Measurements from ENCODE around the gene PTGES3L. TPM values are rescaled to one million over a fixed set of nuclear protein-coding genes. Genes with fewer than 3 reads are reported as not detected.

The PTGES3L gene
- total and polyA plus RNA-seq, 4 donors = 0.08 to 0.19 (median 0.13) TPM; not detected in 1

DNA sequence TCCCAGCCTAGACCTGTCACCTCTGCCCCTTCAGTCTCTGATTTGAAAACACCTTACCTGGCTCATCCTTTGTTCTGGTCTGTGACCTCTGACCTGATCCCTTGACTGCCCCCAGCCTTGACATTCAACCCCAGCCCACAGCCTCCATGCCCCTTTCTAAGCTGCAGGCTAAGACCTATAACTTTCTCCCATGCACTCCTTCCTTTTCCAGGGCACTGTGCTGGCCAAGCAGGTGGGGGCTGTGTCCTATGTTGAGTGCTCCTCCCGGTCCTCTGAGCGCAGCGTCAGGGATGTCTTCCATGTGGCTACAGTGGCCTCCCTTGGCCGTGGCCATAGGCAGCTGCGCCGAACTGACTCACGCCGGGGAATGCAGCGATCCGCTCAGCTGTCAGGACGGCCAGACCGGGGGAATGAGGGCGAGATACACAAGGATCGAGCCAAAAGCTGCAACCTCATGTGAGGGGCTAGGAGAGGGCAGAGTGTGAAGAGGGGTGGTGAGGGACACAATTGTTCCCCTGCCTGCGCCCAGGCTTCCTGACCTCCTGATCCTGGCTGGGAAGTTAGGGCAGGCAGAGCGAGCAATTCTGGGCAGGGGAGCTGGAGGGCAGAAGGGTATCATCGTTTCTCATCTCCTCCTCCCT is 48.5 kb upstream of the PTGES3L start:
- Histone ChIP-seq H3K27me3 (ENCODE audit: control insufficient read depth in 4 of 4, insufficient read depth in 4 of 4, low read length in 3 of 4) (no peaks in the 10 kb centered on the region), H3K27ac (ENCODE audit: low read depth in 1 of 2, low read length in 2 of 2) (no peak overlapping the region), H3K4me3 (ENCODE audit: low read depth in 1 of 3, low read length in 3 of 3) (no peak overlapping the region), H3K9me3 (ENCODE audit: control insufficient read depth in 4 of 4, low read length in 3 of 4) (no peaks in the 10 kb centered on the region), H3K4me1 (ENCODE audit: control insufficient read depth in 4 of 4, insufficient read depth in 4 of 4, low read length in 3 of 4) (peaks cover 4 to 26% (median 12%) of the 10 kb centered on the region in 4 donors), H3K9ac (ENCODE audit: low read depth in 1 of 2, low read length in 2 of 2) (no peak overlapping the region), H3K36me3 (ENCODE audit: control insufficient read depth in 4 of 4, insufficient read depth in 3 of 4, low read depth in 1 of 4, low read length in 3 of 4) (no peaks in the 10 kb centered on the region)
- WGBS = 92% methylated on average over 17 of the region's 17 CpGs
- TF ChIP-seq RXRA (IDR thresholded peaks at IDR 0.05) = no peak
- DNase-seq (ENCODE audit: low spot score) = no peak

DNA sequence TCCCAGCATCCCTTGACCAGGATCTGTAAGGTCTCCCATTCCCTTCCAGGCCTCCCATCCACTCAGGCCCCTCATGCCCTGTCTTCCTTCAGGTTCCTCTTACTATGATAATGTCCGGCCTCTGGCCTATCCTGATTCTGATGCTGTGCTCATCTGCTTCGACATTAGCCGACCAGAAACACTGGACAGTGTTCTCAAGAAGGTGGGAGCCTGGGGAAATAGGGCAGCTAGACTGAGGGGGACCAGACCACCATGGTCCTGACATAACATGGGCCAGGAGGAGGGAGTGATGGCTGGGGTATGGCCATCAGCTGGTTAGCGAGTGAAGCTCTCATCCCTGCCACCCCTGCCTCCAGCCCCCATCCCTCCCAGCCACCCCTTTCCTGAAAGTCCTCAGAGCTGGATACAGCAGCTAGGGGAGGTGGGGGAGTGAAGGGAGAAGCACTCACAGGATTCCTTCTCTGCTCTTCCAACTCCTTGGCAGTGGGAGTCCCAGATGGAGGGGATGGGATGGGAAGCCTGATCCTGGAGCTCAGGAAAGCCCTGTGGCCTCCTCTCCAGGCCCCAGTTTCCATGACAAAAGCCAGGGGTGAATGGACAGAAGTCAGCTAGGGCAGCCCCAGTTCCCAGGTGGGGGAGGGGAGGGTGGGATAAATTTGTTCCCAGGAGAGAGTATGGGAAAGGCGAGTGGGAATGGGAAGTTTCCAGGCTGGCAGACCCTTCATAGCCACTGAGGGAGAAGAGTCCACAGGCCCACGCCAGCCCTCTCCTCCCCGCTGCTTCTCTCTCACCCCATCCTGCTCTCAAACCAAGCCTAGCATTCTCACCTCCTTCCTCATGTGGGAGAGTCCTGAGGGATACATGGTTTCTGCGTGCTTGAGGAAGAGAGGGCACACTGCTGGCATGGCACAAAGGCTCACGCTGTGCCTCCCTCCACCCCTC is 47.5 kb upstream of the PTGES3L start:
- Histone ChIP-seq H3K4me1 (ENCODE audit: control insufficient read depth in 4 of 4, insufficient read depth in 4 of 4, low read length in 3 of 4) (peaks cover 5 to 26% (median 13%) of the 10 kb centered on the region in 4 donors), H3K9me3 (ENCODE audit: control insufficient read depth in 4 of 4, low read length in 3 of 4) (no peaks in the 10 kb centered on the region), H3K9ac (ENCODE audit: low read depth in 1 of 2, low read length in 2 of 2) (no peak overlapping the region), H3K27ac (ENCODE audit: low read depth in 1 of 2, low read length in 2 of 2) (no peak overlapping the region), H3K36me3 (ENCODE audit: control insufficient read depth in 4 of 4, insufficient read depth in 3 of 4, low read depth in 1 of 4, low read length in 3 of 4) (no peaks in the 10 kb centered on the region), H3K4me3 (ENCODE audit: low read depth in 1 of 3, low read length in 3 of 3) (no peak overlapping the region), H3K27me3 (ENCODE audit: control insufficient read depth in 4 of 4, insufficient read depth in 4 of 4, low read length in 3 of 4) (no peaks in the 10 kb centered on the region)
- DNase-seq (ENCODE audit: low spot score) = no peak
- WGBS = 86% methylated on average over 9 of the region's 9 CpGs
- no peak for TF ChIP-seq YY1 (IDR thresholded peaks at IDR 0.05)
- no peak for TF ChIP-seq FOXA2 (IDR thresholded peaks at IDR 0.05)
- no peak for TF ChIP-seq FOXA1 (IDR thresholded peaks at IDR 0.05)
- TF ChIP-seq TAF1 (conservative IDR thresholded peaks at IDR 0.05) = no peak

DNA sequence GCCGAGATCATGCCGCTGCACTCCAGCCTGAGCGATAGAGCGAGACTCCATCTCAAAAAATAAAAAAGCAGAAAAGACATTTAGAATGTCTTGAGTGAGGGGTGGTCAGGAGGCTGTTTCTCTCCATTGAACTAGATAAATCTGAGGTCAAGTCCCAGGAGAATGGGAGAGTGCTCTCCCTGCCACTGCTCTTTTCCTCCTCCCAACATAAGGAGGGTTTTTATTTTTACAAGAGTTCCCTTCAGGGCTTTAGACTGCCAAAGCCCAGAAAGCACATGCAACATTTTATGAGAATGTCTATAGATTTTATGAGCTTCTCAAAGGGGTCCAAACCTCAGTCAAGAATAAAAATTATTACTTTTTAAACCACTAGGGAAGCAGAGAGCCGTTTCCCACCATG is 46.7 kb upstream of the PTGES3L start:
- no peak for DNase-seq (ENCODE audit: low spot score)
- WGBS = 84% methylated on average over 5 of the region's 5 CpGs
- Histone ChIP-seq H3K9me3 (ENCODE audit: control insufficient read depth in 4 of 4, low read length in 3 of 4) (no peaks in the 10 kb centered on the region), H3K36me3 (ENCODE audit: control insufficient read depth in 4 of 4, insufficient read depth in 3 of 4, low read depth in 1 of 4, low read length in 3 of 4) (no peaks in the 10 kb centered on the region), H3K4me3 (ENCODE audit: low read depth in 1 of 3, low read length in 3 of 3) (no peak overlapping the region), H3K4me1 (ENCODE audit: control insufficient read depth in 4 of 4, insufficient read depth in 4 of 4, low read length in 3 of 4) (peaks cover 5 to 29% (median 16%) of the 10 kb centered on the region in 4 donors), H3K9ac (ENCODE audit: low read depth in 1 of 2, low read length in 2 of 2) (no peak overlapping the region), H3K27me3 (ENCODE audit: control insufficient read depth in 4 of 4, insufficient read depth in 4 of 4, low read length in 3 of 4) (no peaks in the 10 kb centered on the region), H3K27ac (ENCODE audit: low read depth in 1 of 2, low read length in 2 of 2) (no peak overlapping the region)
- TF ChIP-seq NR2F2 (IDR thresholded peaks at IDR 0.05) = no peak

DNA sequence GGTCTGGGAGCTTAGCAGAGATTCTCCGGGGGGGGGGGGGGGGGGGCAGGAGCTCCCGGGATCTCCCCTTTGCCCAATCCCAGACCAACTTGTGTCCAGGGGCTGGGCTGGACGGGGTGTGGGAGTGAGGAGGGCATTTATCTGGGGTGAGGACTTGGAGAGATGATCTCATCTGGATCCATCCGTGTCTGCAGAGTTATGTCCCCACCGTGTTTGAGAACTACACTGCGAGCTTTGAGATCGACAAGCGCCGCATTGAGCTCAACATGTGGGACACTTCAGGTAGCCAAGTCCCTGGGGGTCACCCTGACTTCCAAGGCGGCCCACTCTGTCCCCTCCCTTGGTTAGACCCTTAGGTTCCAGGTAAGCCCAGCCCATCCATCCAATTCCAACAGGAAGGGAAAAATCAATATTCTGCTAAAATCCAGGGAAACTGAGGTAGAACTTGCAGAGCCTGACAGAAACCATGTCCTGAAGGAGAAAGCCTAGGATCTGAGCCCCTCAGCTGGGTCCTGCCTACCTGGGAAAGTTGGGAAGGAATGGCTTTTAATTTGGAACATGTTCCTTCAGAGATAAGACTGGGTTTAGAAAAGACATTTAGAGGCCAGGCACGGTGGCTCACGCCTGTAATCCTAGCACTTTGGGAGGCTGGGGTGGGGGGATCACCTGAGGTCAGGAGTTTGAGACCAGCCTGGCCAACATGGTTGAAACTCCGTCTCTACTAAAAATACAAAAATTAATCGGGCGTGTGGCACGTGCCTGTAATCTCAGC is 46.1 kb upstream of the PTGES3L start:
- Histone ChIP-seq H3K27me3 (ENCODE audit: control insufficient read depth in 4 of 4, insufficient read depth in 4 of 4, low read length in 3 of 4) (no peaks in the 10 kb centered on the region), H3K27ac (ENCODE audit: low read depth in 1 of 2, low read length in 2 of 2) (no peak overlapping the region), H3K9me3 (ENCODE audit: control insufficient read depth in 4 of 4, low read length in 3 of 4) (no peaks in the 10 kb centered on the region), H3K4me1 (ENCODE audit: control insufficient read depth in 4 of 4, insufficient read depth in 4 of 4, low read length in 3 of 4) (peaks cover 8 to 34% (median 20%) of the 10 kb centered on the region in 4 donors), H3K4me3 (ENCODE audit: low read depth in 1 of 3, low read length in 3 of 3) (no peak overlapping the region), H3K36me3 (ENCODE audit: control insufficient read depth in 4 of 4, insufficient read depth in 3 of 4, low read depth in 1 of 4, low read length in 3 of 4) (no peaks in the 10 kb centered on the region), H3K9ac (ENCODE audit: low read depth in 1 of 2, low read length in 2 of 2) (no peak overlapping the region)
- 80% methylated on average over 16 of the region's 16 CpGs for WGBS
- TF ChIP-seq JUND (IDR thresholded peaks at IDR 0.05) = no peak
- TF ChIP-seq, protein P1, sequence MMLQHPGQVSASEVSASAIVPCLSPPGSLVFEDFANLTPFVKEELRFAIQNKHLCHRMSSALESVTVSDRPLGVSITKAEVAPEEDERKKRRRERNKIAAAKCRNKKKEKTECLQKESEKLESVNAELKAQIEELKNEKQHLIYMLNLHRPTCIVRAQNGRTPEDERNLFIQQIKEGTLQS (IDR thresholded peaks at IDR 0.05) = no peak
- TF ChIP-seq, protein P2, sequence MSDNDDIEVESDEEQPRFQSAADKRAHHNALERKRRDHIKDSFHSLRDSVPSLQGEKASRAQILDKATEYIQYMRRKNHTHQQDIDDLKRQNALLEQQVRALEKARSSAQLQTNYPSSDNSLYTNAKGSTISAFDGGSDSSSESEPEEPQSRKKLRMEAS (IDR thresholded peaks at IDR 0.05) = no peak
- TF ChIP-seq FOXA1 (IDR thresholded peaks at IDR 0.05) = no peak
- TF ChIP-seq, protein P3, sequence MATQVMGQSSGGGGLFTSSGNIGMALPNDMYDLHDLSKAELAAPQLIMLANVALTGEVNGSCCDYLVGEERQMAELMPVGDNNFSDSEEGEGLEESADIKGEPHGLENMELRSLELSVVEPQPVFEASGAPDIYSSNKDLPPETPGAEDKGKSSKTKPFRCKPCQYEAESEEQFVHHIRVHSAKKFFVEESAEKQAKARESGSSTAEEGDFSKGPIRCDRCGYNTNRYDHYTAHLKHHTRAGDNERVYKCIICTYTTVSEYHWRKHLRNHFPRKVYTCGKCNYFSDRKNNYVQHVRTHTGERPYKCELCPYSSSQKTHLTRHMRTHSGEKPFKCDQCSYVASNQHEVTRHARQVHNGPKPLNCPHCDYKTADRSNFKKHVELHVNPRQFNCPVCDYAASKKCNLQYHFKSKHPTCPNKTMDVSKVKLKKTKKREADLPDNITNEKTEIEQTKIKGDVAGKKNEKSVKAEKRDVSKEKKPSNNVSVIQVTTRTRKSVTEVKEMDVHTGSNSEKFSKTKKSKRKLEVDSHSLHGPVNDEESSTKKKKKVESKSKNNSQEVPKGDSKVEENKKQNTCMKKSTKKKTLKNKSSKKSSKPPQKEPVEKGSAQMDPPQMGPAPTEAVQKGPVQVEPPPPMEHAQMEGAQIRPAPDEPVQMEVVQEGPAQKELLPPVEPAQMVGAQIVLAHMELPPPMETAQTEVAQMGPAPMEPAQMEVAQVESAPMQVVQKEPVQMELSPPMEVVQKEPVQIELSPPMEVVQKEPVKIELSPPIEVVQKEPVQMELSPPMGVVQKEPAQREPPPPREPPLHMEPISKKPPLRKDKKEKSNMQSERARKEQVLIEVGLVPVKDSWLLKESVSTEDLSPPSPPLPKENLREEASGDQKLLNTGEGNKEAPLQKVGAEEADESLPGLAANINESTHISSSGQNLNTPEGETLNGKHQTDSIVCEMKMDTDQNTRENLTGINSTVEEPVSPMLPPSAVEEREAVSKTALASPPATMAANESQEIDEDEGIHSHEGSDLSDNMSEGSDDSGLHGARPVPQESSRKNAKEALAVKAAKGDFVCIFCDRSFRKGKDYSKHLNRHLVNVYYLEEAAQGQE (IDR thresholded peaks at IDR 0.05) = no peak
- TF ChIP-seq TAF1 (conservative IDR thresholded peaks at IDR 0.05) = no peak
- TF ChIP-seq, protein P4, sequence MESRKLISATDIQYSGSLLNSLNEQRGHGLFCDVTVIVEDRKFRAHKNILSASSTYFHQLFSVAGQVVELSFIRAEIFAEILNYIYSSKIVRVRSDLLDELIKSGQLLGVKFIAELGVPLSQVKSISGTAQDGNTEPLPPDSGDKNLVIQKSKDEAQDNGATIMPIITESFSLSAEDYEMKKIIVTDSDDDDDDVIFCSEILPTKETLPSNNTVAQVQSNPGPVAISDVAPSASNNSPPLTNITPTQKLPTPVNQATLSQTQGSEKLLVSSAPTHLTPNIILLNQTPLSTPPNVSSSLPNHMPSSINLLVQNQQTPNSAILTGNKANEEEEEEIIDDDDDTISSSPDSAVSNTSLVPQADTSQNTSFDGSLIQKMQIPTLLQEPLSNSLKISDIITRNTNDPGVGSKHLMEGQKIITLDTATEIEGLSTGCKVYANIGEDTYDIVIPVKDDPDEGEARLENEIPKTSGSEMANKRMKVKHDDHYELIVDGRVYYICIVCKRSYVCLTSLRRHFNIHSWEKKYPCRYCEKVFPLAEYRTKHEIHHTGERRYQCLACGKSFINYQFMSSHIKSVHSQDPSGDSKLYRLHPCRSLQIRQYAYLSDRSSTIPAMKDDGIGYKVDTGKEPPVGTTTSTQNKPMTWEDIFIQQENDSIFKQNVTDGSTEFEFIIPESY (IDR thresholded peaks at IDR 0.05) = no peak
- no peak for DNase-seq (ENCODE audit: low spot score)

All from liver (tissue), 9 donors.